ENCODE measurements around the gene PURA.

PURA gene

DNA sequence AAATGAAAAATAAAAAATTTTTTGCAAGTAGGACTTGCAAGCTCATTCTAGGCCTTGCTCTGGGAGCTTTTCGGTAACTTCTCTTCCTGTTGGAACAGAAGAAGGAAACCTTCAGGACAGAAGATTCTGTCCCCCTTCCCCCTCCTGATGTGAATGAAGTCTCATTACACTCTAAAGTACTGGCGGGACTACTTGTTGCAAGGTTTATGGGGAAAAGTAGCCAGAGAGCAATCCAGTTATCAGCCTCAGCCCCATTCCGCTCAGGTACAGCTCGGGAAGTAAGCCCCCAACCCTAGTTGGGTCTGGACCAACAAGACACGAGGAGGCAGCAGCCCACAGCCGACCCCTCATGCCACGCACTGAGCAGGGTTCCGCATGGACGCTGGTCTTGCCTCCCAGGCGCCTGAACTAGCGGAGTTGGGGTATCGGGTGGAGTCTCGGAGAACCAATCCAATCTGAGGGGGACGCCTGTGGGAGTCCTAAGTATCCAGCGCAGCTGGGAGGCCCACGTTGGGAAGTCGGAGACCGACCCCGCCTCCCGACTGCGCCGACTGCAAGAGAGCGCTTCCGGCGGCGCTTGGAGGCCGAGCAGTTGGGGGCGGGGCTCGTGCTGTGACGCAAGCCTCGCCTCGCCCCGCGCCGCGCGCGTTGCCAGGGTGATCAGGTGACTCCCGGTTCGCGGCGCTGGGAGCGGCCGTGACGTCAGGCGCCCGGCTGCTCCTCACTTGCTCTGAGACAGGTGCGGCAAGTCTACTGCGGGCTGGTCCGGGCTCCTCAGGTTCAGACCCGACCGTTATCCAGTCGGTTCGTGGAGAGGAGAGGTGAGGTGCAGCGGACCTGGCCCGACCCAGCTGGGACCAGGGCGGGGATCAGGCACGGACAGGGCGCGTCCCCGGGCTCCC lies 60.8 kb downstream of the PURA start, which contains the start of gene CYSTM1:
CYSTM1 (plus strand) TSS at position 724 of the 902 bp plus-strand sequence. CDS start 19,278 bp downstream, outside the sequence.
- ChIA-PET CTCF (interaction anchor here (0.6 to 1.7 kb wide), 5 partner anchors 18 to 172 kb away, joined by 3 to 5 read pairs (median 3); partner anchors contain the start of gene HBEGF), POLR2A (interaction anchor here (0.6 to 2.2 kb wide), 6 partner anchors 46 to 171 kb away, joined by 3 to 9 read pairs (median 3); partner anchors contain the start of gene HBEGF)
- Histone ChIP-seq H3K4me1 (ENCODE audit: control insufficient read depth, insufficient read depth, low read length) (peaks cover 5% of the 10 kb centered on the region; the same call in 1 of the 2 replicates), H3K27ac (ENCODE audit: extremely low read depth, low read depth, low read length) (peak within 1 kb of the TSS; percentile 92), H3K4me3 (ENCODE audit: low read depth, low read length) (peak within 1 kb of the TSS; percentile 93), H3K36me3 (ENCODE audit: control insufficient read depth in 2 of 2, insufficient read depth in 1 of 2, low read length in 2 of 2) (no peaks in the 10 kb centered on the region), H3K9me3 (ENCODE audit: control insufficient read depth, insufficient read depth, low read depth, low read length) (no peaks in the 10 kb centered on the region)
- TF ChIP-seq, protein P1, sequence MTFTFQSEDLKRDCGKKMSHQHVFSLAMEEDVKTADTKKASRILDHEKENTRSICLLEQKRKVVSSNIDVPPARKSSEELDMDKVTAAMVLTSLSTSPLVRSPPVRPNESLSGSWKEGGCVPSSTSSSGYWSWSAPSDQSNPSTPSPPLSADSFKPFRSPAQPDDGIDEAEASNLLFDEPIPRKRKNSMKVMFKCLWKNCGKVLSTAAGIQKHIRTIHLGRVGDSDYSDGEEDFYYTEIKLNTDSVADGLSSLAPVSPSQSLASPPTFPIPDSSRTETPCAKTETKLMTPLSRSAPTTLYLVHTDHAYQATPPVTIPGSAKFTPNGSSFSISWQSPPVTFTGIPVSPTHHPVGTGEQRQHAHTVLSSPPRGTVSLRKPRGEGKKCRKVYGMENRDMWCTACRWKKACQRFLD (tag by site-specific recombination; IDR thresholded peaks at IDR 0.05), result no peak
- TF ChIP-seq ZNF341 (tag by site-specific recombination; IDR thresholded peaks at IDR 0.05; ENCODE audit: low read depth) (no peak), ZFP37 (tag by site-specific recombination; IDR thresholded peaks at IDR 0.05) (0 out of 2 replicates have a peak, but pooled peaks have one; percentile 23), ZNF585B (tag by site-specific recombination; IDR thresholded peaks at IDR 0.05) (no peak), ZNF112 (tag by site-specific recombination; IDR thresholded peaks at IDR 0.05) (no peak), ZNF433 (tag by site-specific recombination; IDR thresholded peaks at IDR 0.05; ENCODE audit: low read depth) (no peak), ZNF394 (tag by site-specific recombination; IDR thresholded peaks at IDR 0.05; ENCODE audit: borderline replicate concordance) (peak; percentile 55; the same call in 1 of the 2 replicates), KLF9 (tag by site-specific recombination; IDR thresholded peaks at IDR 0.05; ENCODE audit: low read depth) (peak; percentile 93), ZNF600 (tag by site-specific recombination; IDR thresholded peaks at IDR 0.05) (no peak), ZNF37A (tag by site-specific recombination; IDR thresholded peaks at IDR 0.05) (no peak), ZNF530 (tag by site-specific recombination; IDR thresholded peaks at IDR 0.05; ENCODE audit: low read depth) (no peak), KLF16 (tag by site-specific recombination; IDR thresholded peaks at IDR 0.05) (peak; percentile 85), ZEB2 (tag by site-specific recombination; IDR thresholded peaks at IDR 0.05) (peak; percentile 99), GLIS1 (tag by site-specific recombination; IDR thresholded peaks at IDR 0.05) (peak; percentile 57), OSR2 (tag by site-specific recombination; IDR thresholded peaks at IDR 0.05) (no peak), ZNF837 (tag by site-specific recombination; IDR thresholded peaks at IDR 0.05) (no peak), MYNN (tag by site-specific recombination; IDR thresholded peaks at IDR 0.05; ENCODE audit: borderline replicate concordance) (no peak), ZNF521 (tag by site-specific recombination; IDR thresholded peaks at IDR 0.05) (no peak), ZNF184 (tag by site-specific recombination; IDR thresholded peaks at IDR 0.05) (no peak), ZNF785 (tag by site-specific recombination; IDR thresholded peaks at IDR 0.05) (no peak)
- TF ChIP-seq, protein P2, sequence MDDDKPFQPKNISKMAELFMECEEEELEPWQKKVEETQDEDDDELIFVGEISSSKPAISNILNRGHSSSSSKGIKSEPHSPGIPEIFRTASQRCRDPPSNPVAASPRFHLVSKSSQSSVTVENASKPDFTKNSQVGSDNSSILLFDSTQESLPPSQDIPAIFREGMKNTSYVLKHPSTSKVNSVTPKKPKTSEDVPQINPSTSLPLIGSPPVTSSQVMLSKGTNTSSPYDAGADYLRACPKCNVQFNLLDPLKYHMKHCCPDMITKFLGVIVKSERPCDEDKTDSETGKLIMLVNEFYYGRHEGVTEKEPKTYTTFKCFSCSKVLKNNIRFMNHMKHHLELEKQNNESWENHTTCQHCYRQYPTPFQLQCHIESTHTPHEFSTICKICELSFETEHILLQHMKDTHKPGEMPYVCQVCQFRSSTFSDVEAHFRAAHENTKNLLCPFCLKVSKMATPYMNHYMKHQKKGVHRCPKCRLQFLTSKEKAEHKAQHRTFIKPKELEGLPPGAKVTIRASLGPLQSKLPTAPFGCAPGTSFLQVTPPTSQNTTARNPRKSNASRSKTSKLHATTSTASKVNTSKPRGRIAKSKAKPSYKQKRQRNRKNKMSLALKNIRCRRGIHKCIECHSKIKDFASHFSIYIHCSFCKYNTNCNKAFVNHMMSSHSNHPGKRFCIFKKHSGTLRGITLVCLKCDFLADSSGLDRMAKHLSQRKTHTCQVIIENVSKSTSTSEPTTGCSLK (tag by site-specific recombination; IDR thresholded peaks at IDR 0.05), result no peak
- TF ChIP-seq, protein P3, sequence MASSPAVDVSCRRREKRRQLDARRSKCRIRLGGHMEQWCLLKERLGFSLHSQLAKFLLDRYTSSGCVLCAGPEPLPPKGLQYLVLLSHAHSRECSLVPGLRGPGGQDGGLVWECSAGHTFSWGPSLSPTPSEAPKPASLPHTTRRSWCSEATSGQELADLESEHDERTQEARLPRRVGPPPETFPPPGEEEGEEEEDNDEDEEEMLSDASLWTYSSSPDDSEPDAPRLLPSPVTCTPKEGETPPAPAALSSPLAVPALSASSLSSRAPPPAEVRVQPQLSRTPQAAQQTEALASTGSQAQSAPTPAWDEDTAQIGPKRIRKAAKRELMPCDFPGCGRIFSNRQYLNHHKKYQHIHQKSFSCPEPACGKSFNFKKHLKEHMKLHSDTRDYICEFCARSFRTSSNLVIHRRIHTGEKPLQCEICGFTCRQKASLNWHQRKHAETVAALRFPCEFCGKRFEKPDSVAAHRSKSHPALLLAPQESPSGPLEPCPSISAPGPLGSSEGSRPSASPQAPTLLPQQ (tag by site-specific recombination; IDR thresholded peaks at IDR 0.05), result peak; percentile 21; the same call in 1 of the 2 replicates
- TF ChIP-seq, protein P4, sequence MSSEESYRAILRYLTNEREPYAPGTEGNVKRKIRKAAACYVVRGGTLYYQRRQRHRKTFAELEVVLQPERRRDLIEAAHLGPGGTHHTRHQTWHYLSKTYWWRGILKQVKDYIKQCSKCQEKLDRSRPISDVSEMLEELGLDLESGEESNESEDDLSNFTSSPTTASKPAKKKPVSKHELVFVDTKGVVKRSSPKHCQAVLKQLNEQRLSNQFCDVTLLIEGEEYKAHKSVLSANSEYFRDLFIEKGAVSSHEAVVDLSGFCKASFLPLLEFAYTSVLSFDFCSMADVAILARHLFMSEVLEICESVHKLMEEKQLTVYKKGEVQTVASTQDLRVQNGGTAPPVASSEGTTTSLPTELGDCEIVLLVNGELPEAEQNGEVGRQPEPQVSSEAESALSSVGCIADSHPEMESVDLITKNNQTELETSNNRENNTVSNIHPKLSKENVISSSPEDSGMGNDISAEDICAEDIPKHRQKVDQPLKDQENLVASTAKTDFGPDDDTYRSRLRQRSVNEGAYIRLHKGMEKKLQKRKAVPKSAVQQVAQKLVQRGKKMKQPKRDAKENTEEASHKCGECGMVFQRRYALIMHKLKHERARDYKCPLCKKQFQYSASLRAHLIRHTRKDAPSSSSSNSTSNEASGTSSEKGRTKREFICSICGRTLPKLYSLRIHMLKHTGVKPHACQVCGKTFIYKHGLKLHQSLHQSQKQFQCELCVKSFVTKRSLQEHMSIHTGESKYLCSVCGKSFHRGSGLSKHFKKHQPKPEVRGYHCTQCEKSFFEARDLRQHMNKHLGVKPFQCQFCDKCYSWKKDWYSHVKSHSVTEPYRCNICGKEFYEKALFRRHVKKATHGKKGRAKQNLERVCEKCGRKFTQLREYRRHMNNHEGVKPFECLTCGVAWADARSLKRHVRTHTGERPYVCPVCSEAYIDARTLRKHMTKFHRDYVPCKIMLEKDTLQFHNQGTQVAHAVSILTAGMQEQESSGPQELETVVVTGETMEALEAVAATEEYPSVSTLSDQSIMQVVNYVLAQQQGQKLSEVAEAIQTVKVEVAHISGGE (tag by site-specific recombination; conservative IDR thresholded peaks at IDR 0.05; ENCODE audit: low read depth), result peak; percentile 64
- TF ChIP-seq, protein P5, sequence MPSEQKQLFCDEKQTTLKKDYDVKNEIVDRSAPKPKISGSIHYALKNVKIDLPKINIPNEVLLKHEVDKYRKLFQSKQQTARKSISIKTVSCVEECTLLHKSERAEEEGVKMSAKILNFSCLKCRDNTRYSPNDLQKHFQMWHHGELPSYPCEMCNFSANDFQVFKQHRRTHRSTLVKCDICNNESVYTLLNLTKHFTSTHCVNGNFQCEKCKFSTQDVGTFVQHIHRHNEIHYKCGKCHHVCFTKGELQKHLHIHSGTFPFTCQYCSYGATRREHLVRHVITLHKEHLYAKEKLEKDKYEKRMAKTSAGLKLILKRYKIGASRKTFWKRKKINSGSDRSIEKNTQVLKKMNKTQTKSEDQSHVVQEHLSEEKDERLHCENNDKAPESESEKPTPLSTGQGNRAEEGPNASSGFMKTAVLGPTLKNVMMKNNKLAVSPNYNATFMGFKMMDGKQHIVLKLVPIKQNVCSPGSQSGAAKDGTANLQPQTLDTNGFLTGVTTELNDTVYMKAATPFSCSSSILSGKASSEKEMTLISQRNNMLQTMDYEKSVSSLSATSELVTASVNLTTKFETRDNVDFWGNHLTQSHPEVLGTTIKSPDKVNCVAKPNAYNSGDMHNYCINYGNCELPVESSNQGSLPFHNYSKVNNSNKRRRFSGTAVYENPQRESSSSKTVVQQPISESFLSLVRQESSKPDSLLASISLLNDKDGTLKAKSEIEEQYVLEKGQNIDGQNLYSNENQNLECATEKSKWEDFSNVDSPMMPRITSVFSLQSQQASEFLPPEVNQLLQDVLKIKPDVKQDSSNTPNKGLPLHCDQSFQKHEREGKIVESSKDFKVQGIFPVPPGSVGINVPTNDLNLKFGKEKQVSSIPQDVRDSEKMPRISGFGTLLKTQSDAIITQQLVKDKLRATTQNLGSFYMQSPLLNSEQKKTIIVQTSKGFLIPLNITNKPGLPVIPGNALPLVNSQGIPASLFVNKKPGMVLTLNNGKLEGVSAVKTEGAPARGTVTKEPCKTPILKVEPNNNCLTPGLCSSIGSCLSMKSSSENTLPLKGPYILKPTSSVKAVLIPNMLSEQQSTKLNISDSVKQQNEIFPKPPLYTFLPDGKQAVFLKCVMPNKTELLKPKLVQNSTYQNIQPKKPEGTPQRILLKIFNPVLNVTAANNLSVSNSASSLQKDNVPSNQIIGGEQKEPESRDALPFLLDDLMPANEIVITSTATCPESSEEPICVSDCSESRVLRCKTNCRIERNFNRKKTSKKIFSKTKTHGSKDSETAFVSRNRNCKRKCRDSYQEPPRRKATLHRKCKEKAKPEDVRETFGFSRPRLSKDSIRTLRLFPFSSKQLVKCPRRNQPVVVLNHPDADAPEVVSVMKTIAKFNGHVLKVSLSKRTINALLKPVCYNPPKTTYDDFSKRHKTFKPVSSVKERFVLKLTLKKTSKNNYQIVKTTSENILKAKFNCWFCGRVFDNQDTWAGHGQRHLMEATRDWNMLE (tag by site-specific recombination; conservative IDR thresholded peaks at IDR 0.05; ENCODE audit: low read depth), result peak; percentile 32
